HK-2 (cell line): ENCODE results near the gene GNB1.
"Not testable (repeated sequence)": the region's sequence is repeated elsewhere in the genome, so short reads cannot be mapped to it uniquely, and the experiment has no call there.

Source experiments
- DNase-seq: peaks from one replicate; pipeline ENCODE4 v3.0.0-alpha.2; 2018; ENCODE audit not compliant: unreplicated experiment

Gene GNB1

DNA sequence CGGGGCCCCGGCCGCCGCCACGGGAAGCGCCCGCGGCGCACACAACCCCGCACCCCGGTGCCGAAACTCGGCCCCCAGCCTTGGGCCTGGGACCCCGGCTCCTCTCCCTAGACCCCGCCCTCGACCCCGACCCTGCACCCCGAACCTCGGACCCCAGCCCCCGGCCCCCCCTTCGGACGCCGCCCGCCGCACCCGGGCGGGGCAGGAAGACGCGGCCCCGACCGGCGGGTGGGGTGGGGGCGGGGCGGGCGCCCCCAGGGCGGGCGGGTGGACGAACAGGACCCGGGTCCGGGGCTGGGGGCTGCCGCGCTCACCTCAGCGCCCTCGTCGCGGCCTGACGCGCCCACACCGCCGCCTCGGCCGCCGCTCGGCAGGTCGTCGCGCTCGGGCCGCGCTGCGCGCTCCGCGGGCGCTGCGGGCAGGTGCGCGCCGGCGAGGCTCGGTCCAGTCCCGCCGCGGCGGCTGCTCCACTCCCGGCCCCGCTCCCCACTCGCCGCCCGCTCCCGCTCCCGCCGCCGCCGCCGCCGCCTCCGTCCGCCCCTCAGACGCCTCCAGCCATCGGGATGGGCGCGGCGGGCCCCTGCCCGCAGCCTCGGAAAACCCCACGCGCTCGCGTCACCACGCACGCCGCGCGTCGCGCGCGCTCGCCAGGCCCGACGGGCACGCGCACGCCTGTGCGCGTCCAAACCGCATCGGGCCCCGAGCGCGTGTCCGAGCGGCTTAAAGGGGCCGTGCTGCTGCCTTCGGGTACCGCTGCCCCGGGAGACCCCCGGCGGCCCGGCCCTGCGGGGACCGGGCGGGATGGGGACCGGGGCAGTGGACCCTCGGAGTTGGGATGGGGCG lies at the start of gene GNB1:
TSS of gene GNB1 (minus strand) at position 582 of the 843 bp plus-strand sequence. CDS start 65,634 bp downstream, outside the sequence.
- peak; percentile 90 for DNase-seq

DNA sequence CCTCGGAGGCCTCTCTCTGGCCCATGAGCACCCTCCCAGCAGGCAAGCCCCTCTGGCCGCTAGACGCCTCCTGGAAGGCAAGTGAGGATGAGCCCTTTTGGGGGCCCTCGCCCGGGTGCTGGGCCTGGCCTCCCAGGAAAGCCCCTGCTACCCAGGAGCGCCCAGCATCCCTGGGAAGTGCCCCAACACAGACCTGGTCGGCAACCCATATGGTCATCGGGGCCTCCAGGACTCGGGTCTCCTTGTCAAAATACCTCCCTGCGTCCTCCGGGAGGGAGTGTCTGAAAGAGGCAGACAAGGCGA lies 49.2 kb upstream of the GNB1 start:
- no peak for DNase-seq

DNA sequence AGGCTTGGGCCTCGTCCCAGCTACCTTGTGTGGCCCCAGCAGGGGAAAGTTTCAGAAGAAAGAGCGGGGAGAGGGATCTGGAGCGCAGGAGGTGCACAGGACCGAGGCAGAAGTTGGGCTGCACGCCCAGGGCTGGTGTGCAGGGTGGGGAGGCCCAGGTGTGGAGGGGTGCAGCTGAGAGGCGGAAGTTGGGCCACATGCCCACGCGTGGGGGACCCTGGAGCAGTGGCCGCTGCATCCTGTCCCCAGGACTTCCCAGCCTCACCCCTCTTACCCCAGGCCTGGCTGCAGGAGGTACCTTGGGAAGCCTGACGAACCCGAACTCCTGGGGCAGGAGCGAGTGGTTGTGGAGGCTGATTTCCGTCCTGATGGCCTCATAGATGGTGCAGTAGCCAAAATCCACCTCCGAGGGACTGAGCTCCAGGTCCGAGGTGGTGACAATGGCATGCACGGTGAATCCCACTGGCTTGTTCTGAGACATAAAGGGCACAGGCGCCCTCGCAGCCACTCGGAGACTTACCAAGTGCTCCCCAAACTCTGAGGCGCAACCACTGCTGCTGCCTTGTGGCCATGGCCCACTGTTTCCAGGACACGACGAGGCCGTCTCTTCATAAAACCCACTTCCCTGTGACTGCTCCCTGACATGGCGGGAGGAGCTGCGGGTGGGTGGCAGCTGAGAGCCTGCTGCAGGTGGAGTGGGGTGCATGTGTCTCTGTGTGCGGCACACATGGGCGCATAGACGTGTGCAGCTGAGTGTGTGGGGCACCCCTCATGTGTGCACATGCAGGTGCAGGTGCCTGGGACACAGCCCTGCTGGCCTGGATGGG lies 48.6 kb upstream of the GNB1 start:
- DNase-seq: no peak

GRCh38 chr1:1938613-1939295 lies 47.9 kb upstream of the GNB1 start:
- DNase-seq: no peak

- no peak for DNase-seq
Observed at GRCh38 chr1:1938276-1938573, 47.3 kb upstream of the GNB1 start.

GRCh38 chr1:1937549-1938275 lies 46.8 kb upstream of the GNB1 start:
- no peak for DNase-seq

- DNase-seq: no peak
Observed at GRCh38 chr1:1937061-1937460, 46.2 kb upstream of the GNB1 start.

- not testable (repeated sequence) for DNase-seq
Observed at GRCh38 chr1:1934848-1935247, 44.0 kb upstream of the GNB1 start.

- DNase-seq: no peak
Observed at GRCh38 chr1:1929639-1930545, 39.0 kb upstream of the GNB1 start.

DNA sequence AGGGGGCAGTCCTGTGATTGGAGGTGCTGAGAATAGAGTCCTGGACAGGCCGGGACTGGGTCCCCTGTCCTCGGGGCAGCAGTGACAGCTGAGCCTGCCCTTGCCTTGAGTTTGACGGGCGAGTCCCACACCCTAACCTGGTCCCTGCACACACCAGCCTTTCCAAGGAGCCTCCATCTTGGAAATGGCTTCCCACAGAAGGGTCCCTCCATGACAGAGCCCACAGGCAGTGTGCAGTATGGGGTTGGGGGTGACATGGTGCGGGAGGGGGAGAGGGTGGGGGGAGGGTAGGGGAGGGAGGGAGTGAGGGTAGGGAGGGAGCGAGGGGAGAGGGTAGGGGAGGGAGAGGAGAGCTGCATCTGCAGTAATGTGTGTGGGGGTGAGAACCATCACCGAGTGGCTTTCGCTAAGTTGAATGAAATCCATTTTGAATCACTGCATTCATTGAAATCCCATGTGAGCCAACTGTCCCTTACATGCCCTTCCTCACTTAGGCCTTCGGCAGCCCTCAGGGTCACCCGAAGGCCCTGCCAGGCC lies 38.3 kb upstream of the GNB1 start:
- no peak for DNase-seq

DNA sequence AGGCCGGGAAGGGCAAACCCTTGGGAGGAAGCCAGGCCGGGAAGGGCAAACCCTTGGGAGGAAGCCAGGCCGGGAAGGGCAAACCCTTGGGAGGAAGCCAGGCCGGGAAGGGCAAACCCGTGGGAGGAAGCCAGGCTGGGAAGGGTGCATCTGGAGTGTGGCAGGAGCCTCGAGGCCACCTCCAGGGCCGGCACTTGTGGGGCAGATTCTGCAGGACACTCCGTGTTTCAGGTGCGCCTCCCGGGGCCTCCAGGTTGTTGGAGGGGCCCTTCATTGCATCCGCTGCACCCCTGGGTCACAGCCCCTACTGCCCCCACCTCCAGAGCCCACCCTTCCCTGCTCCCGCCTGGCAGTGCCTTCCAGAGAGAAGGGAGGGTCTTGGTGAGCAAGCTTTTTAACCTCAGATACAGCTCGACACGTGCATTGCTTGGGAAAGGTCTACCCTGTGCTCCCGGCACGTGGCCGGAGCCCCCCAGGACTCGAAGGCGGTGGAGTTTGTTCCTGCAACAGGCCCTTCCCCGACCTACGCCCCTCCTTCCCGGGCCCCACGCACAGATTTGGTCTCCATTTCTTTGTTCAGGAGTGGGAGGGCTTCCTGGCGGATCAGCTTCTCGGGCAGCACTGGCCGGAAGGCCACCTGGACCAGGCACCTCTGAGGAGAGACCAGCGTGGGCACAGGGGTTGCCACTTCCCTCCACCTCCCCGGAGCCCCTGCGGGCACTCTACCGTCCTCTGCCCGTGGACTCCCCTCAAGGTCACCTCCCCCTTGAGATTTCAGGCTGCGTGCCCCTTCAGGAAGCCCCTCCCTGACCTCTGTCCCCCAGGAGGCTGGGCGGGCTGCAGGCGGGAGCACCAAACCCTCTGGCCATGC lies 37.6 kb upstream of the GNB1 start:
- no peak for DNase-seq

- no peak for DNase-seq
Observed at GRCh38 chr1:1927751-1928150, 36.9 kb upstream of the GNB1 start.

DNA sequence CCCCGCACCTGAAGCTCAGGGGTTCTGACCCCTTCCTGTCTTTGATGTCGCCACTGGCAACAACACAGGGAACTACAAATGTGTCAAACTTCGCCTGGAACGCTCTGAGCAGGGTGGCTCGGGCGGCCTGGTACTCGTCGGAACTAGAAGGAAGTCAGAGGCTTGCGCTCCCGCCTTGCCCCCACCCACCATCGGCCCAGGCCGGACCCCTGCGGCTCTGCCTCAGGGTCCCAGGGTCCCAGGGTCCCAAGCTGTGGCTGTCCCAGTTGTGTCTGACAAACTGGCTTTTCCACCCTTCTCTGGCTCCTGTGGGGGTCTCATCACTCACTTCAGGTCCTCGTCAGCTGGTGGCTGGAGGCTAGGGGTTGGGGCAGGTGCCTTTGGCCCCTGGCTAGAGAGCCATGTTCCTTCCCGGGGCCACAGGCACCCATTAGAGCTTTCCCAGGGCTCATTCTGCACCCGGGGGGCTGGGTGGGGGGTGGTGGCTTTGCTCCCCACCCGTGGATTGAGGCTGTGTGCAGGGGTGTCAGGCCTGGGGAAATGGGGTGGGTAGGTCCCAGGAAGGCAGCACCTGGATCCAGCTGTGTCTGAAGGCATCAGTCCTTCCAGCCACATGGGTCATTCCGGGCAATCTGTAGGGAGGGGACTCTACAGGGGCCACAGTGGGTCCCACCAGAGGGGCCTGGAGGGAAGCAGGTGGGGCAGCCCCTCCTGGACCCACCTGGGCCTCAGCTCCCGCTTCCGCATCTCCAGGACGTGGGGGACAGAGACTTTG lies 36.2 kb upstream of the GNB1 start:
- DNase-seq: no peak

- DNase-seq: no peak
Observed at GRCh38 chr1:1926346-1926811, 35.5 kb upstream of the GNB1 start.

DNA sequence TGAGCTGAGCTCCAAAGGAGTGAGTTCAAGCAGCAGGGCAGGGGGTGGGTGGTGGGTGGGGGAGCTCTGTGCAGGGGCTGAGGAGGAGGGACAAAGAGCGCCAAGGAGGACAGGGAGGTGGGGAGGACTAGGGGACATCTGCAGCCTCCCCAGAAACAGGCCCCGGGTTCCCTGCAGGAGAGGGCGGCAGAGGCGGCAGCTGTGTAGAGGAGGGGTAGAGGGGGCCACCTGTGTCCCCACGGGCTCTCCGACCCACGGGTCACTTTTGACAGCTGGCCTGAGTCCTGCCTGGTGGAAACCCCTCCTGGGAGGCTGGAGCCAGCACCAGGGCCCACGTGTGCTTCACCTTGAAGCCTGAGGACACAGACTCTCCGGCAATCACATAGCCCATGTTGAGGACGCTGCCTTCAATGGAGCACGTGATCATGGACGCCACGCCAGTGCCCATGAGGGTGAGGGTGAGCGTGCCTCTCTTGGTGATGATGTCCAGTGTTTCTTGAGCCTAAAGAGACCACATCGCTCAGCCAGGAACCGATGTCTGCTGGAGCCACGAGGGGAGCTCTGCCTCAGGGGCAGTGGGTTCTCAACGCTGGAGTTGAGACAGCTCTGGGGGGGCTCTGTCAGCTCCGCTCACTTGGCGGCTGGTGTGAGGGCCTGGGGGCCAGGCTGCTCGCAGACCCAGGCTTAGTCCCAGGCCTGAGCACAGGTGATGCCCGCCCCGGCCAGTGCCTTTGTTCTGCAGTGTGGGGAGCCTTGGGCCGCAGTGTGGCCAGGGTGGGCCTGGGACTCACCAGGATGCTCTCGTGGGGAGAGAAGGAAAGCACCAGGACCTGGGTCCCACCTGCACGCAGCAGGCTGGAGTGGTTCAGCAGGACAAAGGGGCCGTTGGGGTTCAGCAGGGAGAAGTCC lies 34.8 kb upstream of the GNB1 start:
- DNase-seq: no peak

- no peak for DNase-seq
Observed at GRCh38 chr1:1924849-1925248, 34.0 kb upstream of the GNB1 start.

- DNase-seq: no peak
Observed at GRCh38 chr1:1924386-1924785, 33.5 kb upstream of the GNB1 start.
